GM21515 (cell line): ENCODE results near the gene GAS2L2.

Experiments
- ATAC-seq: cut with Tn5 transposase; IDR thresholded peaks from one replicate; pipeline ENCODE4 v1.9.1; 2021; ENCODE audit not compliant: unreplicated experiment

GAS2L2 gene

DNA sequence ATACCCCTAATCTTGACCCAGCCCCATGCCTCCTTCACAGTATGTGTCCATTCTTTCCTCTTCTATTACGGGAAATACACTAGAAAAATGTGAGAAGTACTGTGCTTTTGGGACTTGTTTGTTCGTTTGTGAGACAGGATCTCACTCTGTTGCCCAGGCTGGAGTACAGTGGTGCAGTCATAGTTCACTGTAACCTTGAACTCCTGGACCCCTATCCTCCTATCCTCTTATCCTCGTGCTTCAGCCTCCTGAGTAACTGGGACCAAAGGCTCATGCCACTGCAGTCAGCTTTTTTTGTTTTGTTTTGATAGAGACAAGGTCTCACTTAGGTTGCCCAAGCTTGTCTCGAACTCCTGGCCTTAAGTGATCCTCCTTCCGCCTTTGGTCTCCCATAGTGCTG is 51.5 kb downstream of the GAS2L2 start:
- no peak for ATAC-seq

DNA sequence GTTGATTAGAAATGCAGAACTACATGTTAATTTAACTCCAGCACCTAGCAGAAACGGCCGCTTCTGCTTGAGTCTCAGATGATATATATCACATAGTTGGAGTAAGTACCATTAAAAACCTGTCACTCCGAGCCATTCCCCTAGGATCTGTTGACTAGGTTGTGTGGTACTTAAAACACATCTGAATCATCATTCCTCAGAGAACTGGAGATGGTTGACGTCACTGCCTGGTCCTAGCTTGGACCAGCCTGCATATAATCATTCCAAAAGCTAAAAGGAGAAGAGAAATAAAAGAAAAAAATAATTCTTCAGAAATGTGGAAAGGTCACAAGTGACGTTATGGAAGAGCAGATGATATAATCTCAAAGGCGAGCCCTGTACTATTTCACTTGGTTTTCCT is 52.9 kb downstream of the GAS2L2 start:
- ATAC-seq, result no peak

DNA sequence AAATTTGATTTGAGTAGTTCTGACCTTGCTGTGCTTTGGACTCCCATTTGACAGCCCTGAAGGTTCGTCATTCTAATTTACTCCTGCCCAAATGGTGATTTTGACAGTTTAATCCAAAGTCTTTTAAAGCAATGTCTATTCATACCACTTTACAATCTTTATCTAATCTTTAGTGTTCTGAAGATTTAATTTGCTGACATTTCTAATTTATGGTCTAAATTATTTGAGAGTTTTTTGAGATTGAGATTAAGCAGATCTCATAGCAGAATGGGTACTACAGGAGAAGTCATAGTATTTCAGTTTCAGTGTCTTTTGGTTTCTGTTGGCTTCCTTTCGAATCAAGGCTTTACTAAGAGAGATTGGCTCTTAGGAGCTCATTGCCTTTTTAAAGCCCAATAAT is 54.2 kb downstream of the GAS2L2 start:
- no peak for ATAC-seq

DNA sequence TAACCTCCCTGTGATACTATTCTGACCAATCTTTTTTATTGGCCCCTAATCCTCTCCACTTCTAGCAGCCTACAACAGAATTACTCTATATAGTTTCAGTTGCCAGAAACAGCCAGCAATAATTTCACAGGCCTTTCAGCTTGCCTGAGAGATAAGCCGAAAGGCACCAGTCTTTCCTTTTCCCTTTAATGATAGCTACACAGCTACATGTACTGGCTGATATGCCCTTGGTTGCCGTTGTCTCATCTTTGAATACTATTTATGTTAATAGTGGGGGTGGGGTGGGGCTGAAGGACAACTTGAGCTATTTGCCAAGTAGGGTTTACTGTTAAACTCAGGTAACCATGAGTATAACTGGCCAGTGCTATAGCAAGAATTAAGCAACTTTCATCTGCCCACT is 57.4 kb downstream of the GAS2L2 start:
- no peak for ATAC-seq

DNA sequence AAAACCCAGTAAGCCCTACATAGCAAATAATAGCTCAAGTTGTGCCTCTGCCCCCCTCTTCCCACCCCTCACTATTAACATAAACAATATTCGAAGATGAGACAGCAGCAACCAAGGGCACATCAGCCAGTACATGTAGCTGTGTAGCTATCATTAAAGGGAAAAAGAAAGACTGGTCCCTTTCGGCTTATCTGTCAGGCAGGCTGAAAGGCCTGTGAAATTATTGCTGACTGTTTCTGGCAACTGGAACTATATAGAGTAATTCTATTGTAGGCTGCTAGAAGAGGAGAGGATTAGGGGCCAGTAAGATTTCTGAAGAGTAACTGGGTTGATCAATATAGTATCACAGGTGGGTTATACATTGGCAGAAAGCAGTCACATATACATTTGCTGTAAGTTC is 58.1 kb downstream of the GAS2L2 start:
- ATAC-seq, result no peak
